SKM-1 (cell line): Measurements from ENCODE around the gene HBE1.

ENCODE experiments used
- DNase-seq: peaks from one replicate; lab custom pipeline; 2025; ENCODE audit not compliant: unreplicated experiment; lab: John Stamatoyannopoulos, UW

HBE1 gene

DNA sequence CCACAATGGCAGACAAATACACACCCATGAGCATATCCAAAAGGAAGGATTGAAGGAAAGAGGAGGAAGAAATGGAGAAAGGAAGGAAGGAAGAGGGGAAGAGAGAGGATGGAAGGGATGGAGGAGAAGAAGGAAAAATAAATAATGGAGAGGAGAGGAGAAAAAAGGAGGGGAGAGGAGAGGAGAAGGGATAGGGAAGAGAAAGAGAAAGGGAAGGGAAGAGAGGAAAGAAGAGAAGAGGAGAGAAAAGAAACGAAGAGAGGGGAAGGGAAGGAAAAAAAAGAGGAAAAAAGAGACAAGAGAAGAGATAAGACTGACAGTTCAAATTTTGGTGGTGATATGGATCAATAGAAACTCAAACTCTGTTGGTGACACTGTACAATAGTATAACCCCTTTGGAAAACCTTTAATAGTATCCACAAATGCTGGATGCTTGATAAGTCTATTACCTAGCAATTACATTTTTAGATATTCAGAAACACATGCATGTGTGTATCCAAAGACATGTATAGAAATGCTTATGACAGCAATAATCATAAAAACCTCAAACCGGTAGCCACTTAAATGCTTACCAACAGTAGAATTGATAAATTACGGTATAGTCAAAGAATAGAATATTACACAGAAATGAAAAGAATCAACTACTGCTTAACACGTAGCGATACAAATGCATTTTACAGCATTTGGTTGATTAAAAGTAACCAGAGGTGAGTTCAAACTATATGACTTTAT, 34.2 kb downstream of the HBE1 start:
- no peak for DNase-seq

DNA sequence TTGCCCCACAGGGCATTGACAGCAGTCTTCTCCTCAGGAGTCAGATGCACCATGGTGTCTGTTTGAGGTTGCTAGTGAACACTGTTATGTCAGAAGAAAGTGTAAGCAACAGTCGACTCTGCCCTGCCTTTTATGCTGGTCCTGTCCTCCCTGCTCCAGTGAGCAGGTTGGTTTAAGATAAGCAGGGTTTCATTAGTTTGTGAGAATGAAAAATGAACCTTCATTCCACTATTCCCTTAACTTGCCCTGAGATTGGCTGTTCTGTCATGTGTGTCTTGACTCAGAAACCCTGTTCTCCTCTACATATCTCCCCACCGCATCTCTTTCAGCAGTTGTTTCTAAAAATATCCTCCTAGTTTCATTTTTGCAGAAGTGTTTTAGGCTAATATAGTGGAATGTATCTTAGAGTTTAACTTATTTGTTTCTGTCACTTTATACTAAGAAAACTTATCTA, 35.3 kb downstream of the HBE1 start, which contains the start of gene HBD:
Gene HBD, minus strand, starts transcription at position 103 of the 454 bp plus-strand sequence. Its CDS starts 50 bp downstream, at position 53.
- DNase-seq = peak; percentile 71

DNA sequence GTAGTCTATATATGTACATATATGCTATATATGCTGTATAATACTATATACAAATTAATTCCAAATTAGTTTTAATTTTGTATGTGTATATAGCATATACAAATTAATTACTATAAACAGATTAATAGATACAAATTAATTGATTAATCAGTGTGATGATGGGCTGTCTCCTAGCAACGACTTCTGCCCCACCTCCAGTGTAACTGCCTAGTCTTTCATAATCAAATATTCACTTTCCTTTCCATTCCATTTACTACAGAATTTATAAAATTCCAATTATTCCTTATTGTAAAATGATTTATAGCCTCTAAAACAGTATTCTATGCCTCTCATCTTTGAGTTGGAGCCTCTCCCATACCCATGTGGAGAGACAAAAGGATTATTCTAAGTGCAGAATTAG, 36.4 kb downstream of the HBE1 start:
- no peak for DNase-seq

DNA sequence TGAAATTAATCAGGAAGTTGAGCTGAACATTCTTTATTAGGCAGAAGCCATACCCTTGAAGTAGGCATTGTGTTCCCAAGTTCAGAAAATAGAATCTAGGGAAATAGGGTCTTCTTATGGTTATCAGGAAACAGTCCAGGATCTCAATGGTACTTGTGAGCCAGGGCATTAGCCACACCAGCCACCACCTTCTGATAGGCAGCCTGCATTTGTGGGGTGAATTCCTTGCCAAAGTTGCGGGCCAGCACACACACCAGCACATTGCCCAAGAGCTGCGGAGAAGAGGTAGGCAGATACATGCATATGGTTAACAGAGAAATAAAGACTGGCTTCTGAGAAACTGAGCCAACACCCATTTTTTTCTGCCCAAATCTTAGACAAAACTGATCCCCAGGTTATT, 36.9 kb downstream of the HBE1 start:
- DNase-seq = no peak

DNA sequence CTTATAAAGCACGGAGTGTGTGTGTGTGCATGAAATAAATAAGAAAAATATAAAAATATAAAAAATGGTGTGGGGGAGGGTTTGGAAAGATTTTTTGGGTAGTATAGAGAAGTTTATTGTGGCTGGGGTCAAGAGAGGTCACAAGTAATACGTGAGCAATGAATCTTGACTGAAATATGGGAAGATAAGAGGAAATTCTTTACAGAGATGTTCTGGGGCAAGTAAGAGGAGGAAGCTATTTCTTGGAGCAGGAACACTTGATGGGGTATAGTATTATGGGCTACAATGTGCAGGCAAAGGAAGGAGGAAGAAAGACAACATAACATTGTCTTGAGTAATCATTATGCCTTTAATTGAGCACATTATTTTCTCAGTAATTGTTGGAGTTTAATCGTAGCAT, 37.6 kb downstream of the HBE1 start:
- peak; percentile 64 for DNase-seq

DNA sequence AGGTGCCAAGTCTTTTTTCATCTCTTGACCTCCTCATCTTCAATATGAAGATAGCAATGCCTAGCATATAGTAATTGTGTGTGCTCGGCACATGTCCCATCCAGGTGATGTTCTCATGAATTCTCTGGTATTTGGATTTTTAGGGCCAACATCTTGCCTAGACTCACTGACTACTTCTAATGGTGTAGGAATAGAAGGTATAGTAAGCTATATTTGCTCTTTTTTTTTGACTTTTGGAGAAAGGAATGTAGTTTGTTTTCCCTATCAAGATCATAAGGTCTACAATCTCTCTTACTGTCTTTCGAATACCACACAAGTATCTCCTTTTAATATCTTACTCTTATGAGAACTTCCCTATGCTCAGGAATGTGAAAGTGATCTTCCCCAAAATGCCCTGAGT, 38.6 kb downstream of the HBE1 start:
- no peak for DNase-seq

DNA sequence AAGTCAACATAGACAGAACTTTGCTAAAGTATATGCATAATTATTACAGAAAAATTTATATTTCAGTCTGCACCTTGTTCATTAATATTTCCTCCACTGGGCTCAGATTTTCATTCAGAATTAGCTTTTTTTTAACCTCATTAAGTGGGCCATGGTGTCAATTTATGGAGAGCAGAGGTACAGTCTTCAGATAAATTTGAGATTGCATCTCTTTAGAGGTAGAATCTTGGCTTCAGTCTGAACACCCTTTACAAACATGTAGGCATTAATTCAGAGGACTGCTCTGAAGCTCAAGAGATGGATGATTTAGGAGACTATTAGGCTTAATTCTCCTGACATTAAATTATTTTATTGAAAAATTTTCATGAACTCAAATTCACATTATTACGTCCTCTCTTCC, 39.5 kb downstream of the HBE1 start:
- DNase-seq = no peak

DNA sequence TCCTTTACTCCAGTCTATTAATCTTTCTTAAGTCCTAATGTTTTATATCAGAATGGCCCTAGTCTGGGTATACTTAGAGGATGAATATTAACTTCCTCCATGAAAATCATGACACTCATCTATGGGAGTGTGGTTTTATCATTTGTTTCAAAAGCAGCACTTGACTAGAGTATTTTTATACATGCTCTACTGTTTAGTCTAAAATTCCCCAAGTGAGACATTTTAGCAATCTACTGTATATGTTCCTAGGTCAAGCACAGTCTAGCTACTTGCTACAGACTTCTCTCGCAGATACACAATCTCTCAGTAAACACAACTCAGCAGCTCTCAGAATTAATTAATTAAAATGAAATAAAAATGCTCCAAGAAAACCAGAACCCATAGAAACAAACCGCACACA, 39.9 kb downstream of the HBE1 start:
- no peak for DNase-seq

DNA sequence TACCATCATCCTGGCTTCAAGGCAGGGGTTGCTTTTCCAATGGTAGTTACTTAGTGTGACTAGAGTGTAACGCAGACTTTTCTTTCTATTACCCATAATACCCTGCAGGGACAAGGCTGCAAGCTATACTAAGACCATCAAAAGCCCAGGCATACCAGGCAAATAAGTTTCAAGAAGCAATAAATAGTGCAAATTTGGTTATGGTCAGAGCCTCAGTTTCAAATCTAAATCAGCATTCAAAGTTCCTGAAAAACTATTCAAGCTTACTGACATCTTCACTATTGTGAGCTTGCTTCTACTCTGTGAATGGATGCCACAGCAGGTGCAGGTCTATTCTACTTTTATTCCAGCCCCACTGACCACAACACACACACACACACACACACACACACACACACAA, 40.4 kb downstream of the HBE1 start:
- no peak for DNase-seq

DNA sequence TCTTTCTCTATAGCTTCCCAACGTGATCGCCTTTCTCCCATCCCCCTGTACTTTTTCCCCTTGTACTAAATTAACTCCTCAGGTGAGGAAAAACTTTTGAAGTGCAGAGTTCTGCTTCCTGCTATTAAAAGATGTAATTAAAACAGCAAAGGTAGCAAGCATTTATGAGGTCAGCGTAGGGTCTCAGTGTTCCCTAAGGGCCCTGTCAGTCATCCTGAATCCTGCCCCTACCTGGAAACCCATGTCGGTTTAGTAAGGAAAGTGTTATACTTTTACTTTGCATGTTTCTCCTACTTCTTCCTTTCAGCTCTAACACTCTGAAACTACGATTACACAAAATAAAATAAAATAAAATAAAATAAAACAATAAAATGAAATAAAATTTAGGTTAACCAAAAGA, 41.6 kb downstream of the HBE1 start:
- DNase-seq = no peak

DNA sequence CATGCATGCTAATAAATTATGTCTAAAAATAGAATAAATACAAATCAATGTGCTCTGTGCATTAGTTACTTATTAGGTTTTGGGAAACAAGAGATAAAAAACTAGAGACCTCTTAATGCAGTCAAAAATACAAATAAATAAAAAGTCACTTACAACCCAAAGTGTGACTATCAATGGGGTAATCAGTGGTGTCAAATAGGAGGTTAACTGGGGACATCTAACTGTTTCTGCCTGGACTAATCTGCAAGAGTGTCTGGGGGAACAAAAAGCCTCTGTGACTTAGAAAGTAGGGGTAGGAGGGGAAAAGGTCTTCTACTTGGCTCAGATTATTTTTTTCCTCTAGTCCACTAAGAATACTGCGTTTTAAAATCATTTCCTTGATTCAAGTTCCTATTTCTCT, 42.1 kb downstream of the HBE1 start:
- DNase-seq = no peak

DNA sequence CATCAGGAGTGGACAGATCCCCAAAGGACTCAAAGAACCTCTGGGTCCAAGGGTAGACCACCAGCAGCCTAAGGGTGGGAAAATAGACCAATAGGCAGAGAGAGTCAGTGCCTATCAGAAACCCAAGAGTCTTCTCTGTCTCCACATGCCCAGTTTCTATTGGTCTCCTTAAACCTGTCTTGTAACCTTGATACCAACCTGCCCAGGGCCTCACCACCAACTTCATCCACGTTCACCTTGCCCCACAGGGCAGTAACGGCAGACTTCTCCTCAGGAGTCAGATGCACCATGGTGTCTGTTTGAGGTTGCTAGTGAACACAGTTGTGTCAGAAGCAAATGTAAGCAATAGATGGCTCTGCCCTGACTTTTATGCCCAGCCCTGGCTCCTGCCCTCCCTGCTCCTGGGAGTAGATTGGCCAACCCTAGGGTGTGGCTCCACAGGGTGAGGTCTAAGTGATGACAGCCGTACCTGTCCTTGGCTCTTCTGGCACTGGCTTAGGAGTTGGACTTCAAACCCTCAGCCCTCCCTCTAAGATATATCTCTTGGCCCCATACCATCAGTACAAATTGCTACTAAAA, 42.9 kb downstream of the HBE1 start, which contains the start of gene HBB:
Gene HBB, minus strand, starts transcription at position 340 of the 579 bp plus-strand sequence. Its CDS starts 50 bp downstream, at position 290.
- peak; percentile 26 for DNase-seq

DNA sequence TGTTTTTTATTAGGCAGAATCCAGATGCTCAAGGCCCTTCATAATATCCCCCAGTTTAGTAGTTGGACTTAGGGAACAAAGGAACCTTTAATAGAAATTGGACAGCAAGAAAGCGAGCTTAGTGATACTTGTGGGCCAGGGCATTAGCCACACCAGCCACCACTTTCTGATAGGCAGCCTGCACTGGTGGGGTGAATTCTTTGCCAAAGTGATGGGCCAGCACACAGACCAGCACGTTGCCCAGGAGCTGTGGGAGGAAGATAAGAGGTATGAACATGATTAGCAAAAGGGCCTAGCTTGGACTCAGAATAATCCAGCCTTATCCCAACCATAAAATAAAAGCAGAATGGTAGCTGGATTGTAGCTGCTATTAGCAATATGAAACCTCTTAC, 44.3 kb downstream of the HBE1 start:
- no peak for DNase-seq

DNA sequence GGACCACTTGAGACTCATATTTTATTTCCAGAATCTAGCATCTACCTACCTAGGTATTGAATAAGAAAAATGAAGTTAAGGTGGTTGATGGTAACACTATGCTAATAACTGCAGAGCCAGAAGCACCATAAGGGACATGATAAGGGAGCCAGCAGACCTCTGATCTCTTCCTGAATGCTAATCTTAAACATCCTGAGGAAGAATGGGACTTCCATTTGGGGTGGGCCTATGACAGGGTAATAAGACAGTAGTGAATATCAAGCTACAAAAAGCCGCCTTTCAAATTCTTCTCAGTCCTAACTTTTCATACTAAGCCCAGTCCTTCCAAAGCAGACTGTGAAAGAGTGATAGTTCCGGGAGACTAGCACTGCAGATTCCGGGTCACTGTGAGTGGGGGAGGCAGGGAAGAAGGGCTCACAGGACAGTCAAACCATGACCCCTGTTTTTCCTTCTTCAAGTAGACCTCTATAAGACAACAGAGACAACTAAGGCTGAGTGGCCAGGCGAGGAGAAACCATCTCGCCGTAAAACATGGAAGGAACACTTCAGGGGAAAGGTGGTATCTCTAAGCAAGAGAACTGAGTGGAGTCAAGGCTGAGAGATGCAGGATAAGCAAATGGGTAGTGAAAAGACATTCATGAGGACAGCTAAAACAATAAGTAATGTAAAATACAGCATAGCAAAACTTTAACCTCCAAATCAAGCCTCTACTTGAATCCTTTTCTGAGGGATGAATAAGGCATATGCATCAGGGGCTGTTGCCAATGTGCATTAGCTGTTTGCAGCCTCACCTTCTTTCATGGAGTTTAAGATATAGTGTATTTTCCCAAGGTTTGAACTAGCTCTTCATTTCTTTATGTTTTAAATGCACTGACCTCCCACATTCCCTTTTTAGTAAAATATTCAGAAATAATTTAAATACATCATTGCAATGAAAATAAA, 44.9 kb downstream of the HBE1 start:
- no peak for DNase-seq

DNA sequence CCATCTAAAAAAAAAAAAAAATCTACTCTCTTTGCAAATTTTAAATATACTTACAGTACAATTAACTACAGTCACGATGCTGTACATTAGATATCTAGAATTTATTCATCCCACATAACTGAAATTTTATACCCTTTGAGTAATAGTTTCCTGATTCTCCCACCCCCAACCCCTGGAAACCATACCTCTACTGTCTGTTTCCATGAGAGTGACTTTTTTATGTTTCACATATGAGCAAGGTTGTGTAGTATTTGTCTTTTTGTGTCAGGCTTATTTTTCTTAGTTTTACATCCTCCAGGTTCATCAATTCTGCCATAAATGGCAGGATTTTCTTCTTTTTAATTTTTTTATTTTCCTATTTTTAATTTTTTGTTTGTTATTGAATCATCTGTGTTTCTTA, 46.1 kb downstream of the HBE1 start:
- no peak for DNase-seq

DNA sequence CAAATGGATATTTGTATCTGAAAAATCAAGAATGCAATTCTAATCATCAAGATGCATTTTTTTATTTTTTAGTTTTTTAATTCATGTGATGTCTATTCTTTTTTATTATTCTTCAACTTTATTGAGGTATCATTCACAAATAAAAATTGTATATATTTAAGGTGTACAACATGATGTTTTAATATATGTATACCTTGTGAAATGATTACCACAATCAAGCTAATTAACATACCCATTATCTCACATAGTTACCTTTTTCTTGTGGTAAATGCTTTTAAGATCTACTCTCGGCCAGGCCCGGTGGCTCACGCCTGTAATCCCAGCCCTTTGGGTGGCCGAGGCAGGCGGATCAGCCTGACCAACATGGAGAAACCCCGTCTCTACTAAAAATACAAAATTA, 46.6 kb downstream of the HBE1 start:
- no peak for DNase-seq
